ENCODE measurements around the gene DKK3. TPM values are rescaled to one million over a fixed set of nuclear protein-coding genes. Genes with fewer than 3 reads are reported as not detected.

Gene DKK3
- total and polyA plus RNA-seq, 5 donors from 2014 or later, result 0.25 to 4.6 (median 1.8) TPM; not detected in 1

- Histone ChIP-seq H3K4me3 (ENCODE audit: low read depth, low read length) (no peak overlapping the region), H3K36me3 (ENCODE audit: control insufficient read depth, insufficient read depth, low read length) (peaks cover 88% of the 10 kb centered on the region), H3K27ac (ENCODE audit: insufficient read depth, low read length, poor library complexity, severe bottlenecking) (no peak overlapping the region), H3K9me3 (ENCODE audit: control insufficient read depth in 2 of 2, low read length in 2 of 2) (no peaks in the 10 kb centered on the region), H3K27me3 (ENCODE audit: control insufficient read depth, insufficient read depth, low read length) (no peaks in the 10 kb centered on the region), H3K4me1 (ENCODE audit: control insufficient read depth, insufficient read depth, low read length, poor library complexity, severe bottlenecking) (no peaks in the 10 kb centered on the region)
- peaks cover 52% of the 10 kb centered on the region for H3K36me3 Mint-ChIP-seq
- H3K4me1 Mint-ChIP-seq, result no peaks in the 10 kb centered on the region
- H3K4me3 Mint-ChIP-seq, result no peak overlapping the region
- no peak for ATAC-seq (ENCODE audit: low read depth in 2 of 2)
- no peaks in the 10 kb centered on the region for H3K9me3 Mint-ChIP-seq
- no peaks in the 10 kb centered on the region for H3K27me3 Mint-ChIP-seq
- DNase-seq, result no peak
- peak overlapping the region in 2 of 3 donors; percentile 12 to 31 for H3K27ac Mint-ChIP-seq
Measured at GRCh38 chr11:11947825-11948224, 60.6 kb downstream of the DKK3 start.

GRCh38 chr11:11946878-11947277 lies 61.5 kb downstream of the DKK3 start:
- no peak overlapping the region for H3K27ac ChIP-seq (ENCODE audit: insufficient read depth, low read length, poor library complexity, severe bottlenecking)
- Mint-ChIP-seq H3K9me3 (no peaks in the 10 kb centered on the region), H3K36me3 (peaks cover 49% of the 10 kb centered on the region), H3K27ac (peak overlapping the region in 2 of 3 donors; percentile 49 to 66), H3K4me3 (no peak overlapping the region), H3K4me1 (peaks cover 0 to 4% (median 0%) of the 10 kb centered on the region in 4 donors), H3K27me3 (no peaks in the 10 kb centered on the region)
- DNase-seq (no peak), ATAC-seq (ENCODE audit: low read depth in 2 of 2) (no peak)
- no peaks in the 10 kb centered on the region for H3K4me1 ChIP-seq (ENCODE audit: control insufficient read depth, insufficient read depth, low read length, poor library complexity, severe bottlenecking)
- H3K36me3 ChIP-seq (ENCODE audit: control insufficient read depth, insufficient read depth, low read length), result peaks cover 88% of the 10 kb centered on the region
- no peaks in the 10 kb centered on the region for H3K27me3 ChIP-seq (ENCODE audit: control insufficient read depth, insufficient read depth, low read length)
- H3K4me3 ChIP-seq (ENCODE audit: low read depth, low read length), result no peak overlapping the region
- H3K9me3 ChIP-seq (ENCODE audit: control insufficient read depth in 2 of 2, low read length in 2 of 2), result no peaks in the 10 kb centered on the region

DNA sequence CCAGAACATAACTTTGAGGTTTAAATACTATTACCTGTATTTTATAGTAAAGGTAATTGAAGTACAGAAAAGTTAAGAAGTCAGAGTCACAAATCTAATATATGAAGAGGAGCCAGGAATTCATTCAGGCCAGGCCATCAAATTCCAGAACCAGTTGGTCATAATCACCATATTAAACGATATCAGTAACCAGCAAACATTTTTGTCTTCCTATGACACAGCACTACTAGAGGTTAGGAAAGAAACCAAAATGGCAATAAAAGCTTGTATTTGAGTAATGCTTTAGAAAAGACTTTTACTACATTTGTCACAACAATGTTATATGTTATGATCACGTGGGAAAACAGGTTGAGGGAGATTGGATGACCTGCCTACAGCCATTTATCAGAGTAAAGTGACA lies 62.2 kb downstream of the DKK3 start:
- DNase-seq (no peak), ATAC-seq (ENCODE audit: low read depth in 2 of 2) (no peak)
- Histone ChIP-seq H3K4me1 (ENCODE audit: control insufficient read depth, insufficient read depth, low read length, poor library complexity, severe bottlenecking) (no peaks in the 10 kb centered on the region), H3K27me3 (ENCODE audit: control insufficient read depth, insufficient read depth, low read length) (no peaks in the 10 kb centered on the region), H3K27ac (ENCODE audit: insufficient read depth, low read length, poor library complexity, severe bottlenecking) (no peak overlapping the region), H3K4me3 (ENCODE audit: low read depth, low read length) (no peak overlapping the region), H3K9me3 (ENCODE audit: control insufficient read depth in 2 of 2, low read length in 2 of 2) (no peaks in the 10 kb centered on the region), H3K36me3 (ENCODE audit: control insufficient read depth, insufficient read depth, low read length) (peaks cover 88% of the 10 kb centered on the region)
- Mint-ChIP-seq H3K27me3 (no peaks in the 10 kb centered on the region), H3K4me3 (no peak overlapping the region), H3K36me3 (peaks cover 43% of the 10 kb centered on the region), H3K4me1 (peaks cover 0 to 4% (median 0%) of the 10 kb centered on the region in 4 donors), H3K9me3 (no peaks in the 10 kb centered on the region), H3K27ac (no peak overlapping the region)

- DNase-seq (no peak), ATAC-seq (ENCODE audit: low read depth in 2 of 2) (no peak)
- H3K4me1 ChIP-seq (ENCODE audit: control insufficient read depth, insufficient read depth, low read length, poor library complexity, severe bottlenecking), result no peaks in the 10 kb centered on the region
- no peak overlapping the region for H3K4me3 Mint-ChIP-seq
- no peaks in the 10 kb centered on the region for H3K9me3 ChIP-seq (ENCODE audit: control insufficient read depth in 2 of 2, low read length in 2 of 2)
- H3K4me1 Mint-ChIP-seq, result peaks cover 0 to 4% (median 0%) of the 10 kb centered on the region in 4 donors
- H3K4me3 ChIP-seq (ENCODE audit: low read depth, low read length), result no peak overlapping the region
- H3K36me3 ChIP-seq (ENCODE audit: control insufficient read depth, insufficient read depth, low read length), result peaks cover 84% of the 10 kb centered on the region
- peaks cover 32% of the 10 kb centered on the region for H3K36me3 Mint-ChIP-seq
- no peaks in the 10 kb centered on the region for H3K27me3 Mint-ChIP-seq
- no peaks in the 10 kb centered on the region for H3K27me3 ChIP-seq (ENCODE audit: control insufficient read depth, insufficient read depth, low read length)
- H3K27ac ChIP-seq (ENCODE audit: insufficient read depth, low read length, poor library complexity, severe bottlenecking), result no peak overlapping the region
- H3K9me3 Mint-ChIP-seq, result peaks cover 0 to 1% (median 0%) of the 10 kb centered on the region in 7 donors
- no peak overlapping the region for H3K27ac Mint-ChIP-seq
Measured at GRCh38 chr11:11944444-11944843, 64.0 kb downstream of the DKK3 start.

GRCh38 chr11:11942668-11943067 lies 65.8 kb downstream of the DKK3 start:
- DNase-seq (no peak), ATAC-seq (ENCODE audit: low read depth in 2 of 2) (no peak)
- Histone ChIP-seq H3K27ac (ENCODE audit: insufficient read depth, low read length, poor library complexity, severe bottlenecking) (no peak overlapping the region), H3K36me3 (ENCODE audit: control insufficient read depth, insufficient read depth, low read length) (peaks cover 86% of the 10 kb centered on the region), H3K9me3 (ENCODE audit: control insufficient read depth in 2 of 2, low read length in 2 of 2) (no peaks in the 10 kb centered on the region), H3K27me3 (ENCODE audit: control insufficient read depth, insufficient read depth, low read length) (no peaks in the 10 kb centered on the region), H3K4me1 (ENCODE audit: control insufficient read depth, insufficient read depth, low read length, poor library complexity, severe bottlenecking) (no peaks in the 10 kb centered on the region), H3K4me3 (ENCODE audit: low read depth, low read length) (no peak overlapping the region)
- Mint-ChIP-seq H3K27me3 (no peaks in the 10 kb centered on the region), H3K4me1 (peaks cover 0 to 4% (median 0%) of the 10 kb centered on the region in 4 donors), H3K4me3 (no peak overlapping the region), H3K9me3 (peaks cover 0 to 1% (median 0%) of the 10 kb centered on the region in 7 donors), H3K27ac (peak overlapping the region in 1 of 3 donors; percentile 54), H3K36me3 (peaks cover 30% of the 10 kb centered on the region)

DNA sequence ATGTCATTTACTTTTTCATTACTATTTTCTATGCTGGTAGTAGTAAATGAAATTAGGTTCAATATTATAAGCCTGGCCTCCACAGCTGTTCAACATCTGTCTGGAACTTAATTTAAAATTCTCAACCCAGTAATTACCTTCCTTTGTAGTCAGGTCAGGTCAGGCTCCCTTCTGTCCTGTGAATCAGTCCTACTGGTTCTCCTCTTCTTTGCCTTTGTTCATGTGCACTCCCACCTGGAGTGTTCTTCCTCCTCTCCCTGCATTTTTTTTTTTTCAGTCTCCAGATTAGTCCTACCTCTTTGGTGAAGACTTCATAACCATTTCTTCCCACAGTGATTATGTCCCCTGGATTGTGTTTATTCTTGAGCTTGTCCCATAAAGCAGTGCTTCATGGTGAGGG lies 67.9 kb downstream of the DKK3 start:
- Histone ChIP-seq H3K36me3 (ENCODE audit: control insufficient read depth, insufficient read depth, low read length) (peaks cover 83% of the 10 kb centered on the region), H3K9me3 (ENCODE audit: control insufficient read depth in 2 of 2, low read length in 2 of 2) (no peaks in the 10 kb centered on the region), H3K27ac (ENCODE audit: insufficient read depth, low read length, poor library complexity, severe bottlenecking) (no peak overlapping the region), H3K27me3 (ENCODE audit: control insufficient read depth, insufficient read depth, low read length) (no peaks in the 10 kb centered on the region), H3K4me1 (ENCODE audit: control insufficient read depth, insufficient read depth, low read length, poor library complexity, severe bottlenecking) (no peaks in the 10 kb centered on the region), H3K4me3 (ENCODE audit: low read depth, low read length) (no peak overlapping the region)
- no peak for DNase-seq
- Mint-ChIP-seq H3K4me3 (no peak overlapping the region), H3K36me3 (peaks cover 29% of the 10 kb centered on the region), H3K4me1 (peaks cover 0 to 4% (median 0%) of the 10 kb centered on the region in 4 donors), H3K9me3 (peaks cover 0 to 1% (median 0%) of the 10 kb centered on the region in 7 donors), H3K27me3 (no peaks in the 10 kb centered on the region), H3K27ac (peak overlapping the region in 1 of 3 donors; percentile 34)
- no peak for ATAC-seq (ENCODE audit: low read depth in 2 of 2)

DNA sequence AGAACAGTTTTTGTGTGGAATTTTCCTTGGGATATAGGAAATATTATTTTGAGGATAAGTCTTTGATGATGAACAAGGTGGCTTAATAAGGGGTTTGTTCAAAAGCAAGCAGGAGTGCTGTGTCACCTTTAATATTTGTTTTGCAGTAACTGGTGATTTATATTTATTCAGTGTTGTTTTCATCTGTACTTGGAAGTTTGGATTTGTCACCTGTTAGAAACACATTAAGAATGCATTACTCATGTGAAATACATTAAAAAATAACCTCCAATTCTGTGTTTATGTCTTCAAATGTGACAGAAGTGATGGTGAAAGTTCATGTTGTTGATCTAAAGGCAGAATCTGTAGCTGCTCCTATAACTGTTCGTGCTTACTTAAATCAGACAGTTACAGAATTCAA lies 70.5 kb downstream of the DKK3 start:
- Mint-ChIP-seq H3K4me1 (peaks cover 0 to 11% (median 2%) of the 10 kb centered on the region in 4 donors), H3K4me3 (no peak overlapping the region), H3K36me3 (peaks cover 41% of the 10 kb centered on the region), H3K27ac (no peak overlapping the region), H3K27me3 (no peaks in the 10 kb centered on the region), H3K9me3 (peaks cover 0 to 1% (median 0%) of the 10 kb centered on the region in 7 donors)
- H3K36me3 ChIP-seq (ENCODE audit: control insufficient read depth, insufficient read depth, low read length), result peaks cover 81% of the 10 kb centered on the region
- no peak for ATAC-seq (ENCODE audit: low read depth in 2 of 2)
- no peak overlapping the region for H3K27ac ChIP-seq (ENCODE audit: insufficient read depth, low read length, poor library complexity, severe bottlenecking)
- DNase-seq, result no peak
- no peaks in the 10 kb centered on the region for H3K9me3 ChIP-seq (ENCODE audit: control insufficient read depth in 2 of 2, low read length in 2 of 2)
- H3K4me3 ChIP-seq (ENCODE audit: low read depth, low read length), result no peak overlapping the region
- H3K27me3 ChIP-seq (ENCODE audit: control insufficient read depth, insufficient read depth, low read length), result no peaks in the 10 kb centered on the region
- H3K4me1 ChIP-seq (ENCODE audit: control insufficient read depth, insufficient read depth, low read length, poor library complexity, severe bottlenecking), result no peaks in the 10 kb centered on the region

GRCh38 chr11:11937433-11937832 lies 71.0 kb downstream of the DKK3 start:
- Mint-ChIP-seq H3K27me3 (no peaks in the 10 kb centered on the region), H3K4me1 (peaks cover 0 to 11% (median under 1%) of the 10 kb centered on the region in 4 donors), H3K4me3 (no peak overlapping the region), H3K27ac (no peak overlapping the region), H3K9me3 (peaks cover 0 to 1% (median 0%) of the 10 kb centered on the region in 7 donors), H3K36me3 (peaks cover 37% of the 10 kb centered on the region)
- H3K4me3 ChIP-seq (ENCODE audit: low read depth, low read length), result no peak overlapping the region
- no peak for DNase-seq
- ATAC-seq (ENCODE audit: low read depth in 2 of 2), result no peak
- peaks cover 78% of the 10 kb centered on the region for H3K36me3 ChIP-seq (ENCODE audit: control insufficient read depth, insufficient read depth, low read length)
- H3K9me3 ChIP-seq (ENCODE audit: control insufficient read depth in 2 of 2, low read length in 2 of 2), result no peaks in the 10 kb centered on the region
- H3K27ac ChIP-seq (ENCODE audit: insufficient read depth, low read length, poor library complexity, severe bottlenecking), result no peak overlapping the region
- H3K27me3 ChIP-seq (ENCODE audit: control insufficient read depth, insufficient read depth, low read length), result no peaks in the 10 kb centered on the region
- no peaks in the 10 kb centered on the region for H3K4me1 ChIP-seq (ENCODE audit: control insufficient read depth, insufficient read depth, low read length, poor library complexity, severe bottlenecking)
